Keratinocyte (primary cell): ENCODE results near the gene EMP2. TPM values are rescaled to one million over a fixed set of nuclear protein-coding genes. Genes with fewer than 3 reads are reported as not detected.

Experiments used
- DNase-seq: peaks from one replicate; pipeline ENCODE4 v3.0.0-alpha.2; 2011; ENCODE audit warnings: low read depth, missing footprints, low spot score
- FAIRE-seq: peaks from 2 replicates; lab custom pipeline; 2011; peaks lifted over from hg19 to GRCh38; lab: Jason Lieb, UNC
- H2AFZ ChIP-seq: 2 replicates; pipeline ENCODE4 v1.6.0; 2012; ENCODE audit warnings: low read length, control low read depth, inconsistent platforms; ENCODE audit not compliant: control insufficient read depth
- H3K27ac ChIP-seq: 2 replicates; pipeline ENCODE4 v1.5.1; 2011; ENCODE audit warnings: low read length; ENCODE audit not compliant: control insufficient read depth, insufficient read depth
- H3K27me3 ChIP-seq: 3 replicates; pipeline ENCODE4 v1.6.0; 2011; ENCODE audit warnings: low read length; ENCODE audit not compliant: control insufficient read depth, insufficient read depth; ENCODE audit errors: extremely low read depth
- H3K36me3 ChIP-seq, 2 experiments: 2 replicates in 1 of 2; 3 replicates in 1 of 2; pipeline ENCODE4 v1.5.1; 2011; ENCODE audit warnings: low read length in 2 of 2, mild to moderate bottlenecking in 1 of 2; ENCODE audit not compliant: control insufficient read depth in 2 of 2, insufficient read depth in 2 of 2; ENCODE audit errors: extremely low read depth in 1 of 2
- H3K4me1 ChIP-seq: 3 replicates; pipeline ENCODE4 v1.5.1; 2011; ENCODE audit warnings: low read length; ENCODE audit not compliant: control insufficient read depth, insufficient read depth; ENCODE audit errors: extremely low read depth
- H3K4me2 ChIP-seq: 3 replicates; pipeline ENCODE4 v1.6.0; 2011; ENCODE audit warnings: low read depth, low read length; ENCODE audit not compliant: control insufficient read depth, insufficient read depth; ENCODE audit errors: extremely low read depth
- H3K4me3 ChIP-seq, 3 experiments: fragments of 200-600 bp in 1 of 3; sonication (generic) in 1 of 3; 2 replicates in 2 of 3; 3 replicates in 1 of 3; pipeline ENCODE4 v1.5.1; 2011 to 2016; ENCODE audit warnings: low read length in 3 of 3, mild to moderate bottlenecking in 3 of 3, control low read depth in 2 of 3, inconsistent platforms in 1 of 3, low read depth in 1 of 3, mixed read lengths in 1 of 3, mixed run types in 1 of 3, moderate library complexity in 1 of 3; ENCODE audit not compliant: control insufficient read depth in 2 of 3, insufficient read depth in 2 of 3; ENCODE audit errors: extremely low read depth in 1 of 3
- H3K79me2 ChIP-seq: 2 replicates; pipeline ENCODE4 v1.6.0; 2012; ENCODE audit warnings: low read length; ENCODE audit not compliant: control insufficient read depth, insufficient read depth
- H3K9ac ChIP-seq: 3 replicates; pipeline ENCODE4 v1.6.0; 2011; ENCODE audit warnings: low read length; ENCODE audit not compliant: control insufficient read depth, insufficient read depth; ENCODE audit errors: extremely low read depth
- H3K9me1 ChIP-seq: 3 replicates; pipeline ENCODE4 v1.6.0; 2011; ENCODE audit warnings: low read length; ENCODE audit not compliant: control insufficient read depth, insufficient read depth; ENCODE audit errors: extremely low read depth
- H3K9me3 ChIP-seq: 2 replicates; pipeline ENCODE4 v1.5.1; 2012; ENCODE audit warnings: low read depth, low read length; ENCODE audit not compliant: control insufficient read depth
- H4K20me1 ChIP-seq: 3 replicates; pipeline ENCODE4 v1.6.0; 2011; ENCODE audit warnings: low read length; ENCODE audit not compliant: control insufficient read depth, insufficient read depth; ENCODE audit errors: extremely low read depth
- EZH2 ChIP-seq: IDR thresholded peaks from one replicate; pipeline ENCODE4 v1.6.1; 2012; ENCODE audit warnings: inconsistent platforms, mild to moderate bottlenecking, low read length, moderate library complexity
- dilution Hi-C: fragments of 300-500 bp; cut with MboI; formaldehyde crosslinking; loops from one replicate; pipeline ENCODE4 v1.7.0; 2020; ENCODE audit warnings: low sequenced_read_pairs; ENCODE audit not compliant: extremely low pct_ligation_motif_present
- polyA plus RNA-seq, 5 experiments: library from polyadenylated mRNA; depleted of rRNA in 3 of 5; stranded (reverse) in 3 of 5; stranded (forward) in 1 of 5; unstranded in 1 of 5; fragments of >200 nt; gene quantifications; 1 replicate in 1 of 5; 2 replicates in 3 of 5; 3 replicates in 1 of 5; pipeline versions ENCODE4 v1.2.1 to v1.2.3, GENCODE V29; 2011 to 2012; ENCODE audit warnings: missing spikeins in 2 of 5, low read depth in 1 of 5, low replicate concordance in 1 of 5
- TF ChIP-seq, protein P1 (sequence below), 3 experiments: IDR thresholded peaks in 1 of 3; conservative IDR thresholded peaks in 1 of 3; optimal IDR thresholded peaks in 1 of 3; 2 replicates in 2 of 3; 3 replicates in 1 of 3; pipeline versions ENCODE3 to v1.5.1; 2011; ENCODE audit warnings: low read length in 3 of 3, mild to moderate bottlenecking in 3 of 3, moderate library complexity in 2 of 3, control low read depth in 1 of 3, inconsistent platforms in 1 of 3; ENCODE audit not compliant: insufficient read depth in 2 of 3; ENCODE audit errors: extremely low read depth in 1 of 3

EMP2 gene
- polyA plus RNA-seq, 1 donor (not counting 4 experiments of a cell fraction or from before 2014, with no cell fraction given) = 19.1 TPM

DNA sequence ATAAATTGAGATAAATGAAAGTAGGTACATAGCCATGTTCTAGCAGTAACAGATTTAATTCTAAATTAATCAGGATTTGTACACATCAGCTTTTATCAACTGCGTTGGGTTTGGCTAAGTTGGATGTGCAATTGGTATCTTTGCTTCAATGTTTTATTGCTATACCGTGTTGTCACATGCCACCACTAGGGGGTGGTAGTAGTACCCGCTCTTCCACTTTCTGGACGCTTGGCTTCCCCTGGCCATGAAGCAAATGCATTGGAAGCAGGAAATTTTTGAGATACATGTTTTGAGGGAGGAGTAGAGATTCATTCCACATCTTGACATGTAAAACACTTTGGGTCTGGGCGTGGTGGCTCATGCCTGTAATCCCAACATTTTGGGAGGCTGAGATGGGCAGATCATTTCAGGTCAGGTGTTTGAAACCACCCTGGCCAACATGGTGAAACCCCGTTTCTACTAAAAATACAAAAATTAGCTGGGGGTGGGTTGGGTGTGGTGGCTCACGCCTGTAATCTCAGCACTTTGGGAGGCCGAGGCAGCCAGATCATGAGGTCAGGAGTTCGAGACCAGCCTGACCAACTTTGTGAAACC is 58.6 kb downstream of the EMP2 start:
- Histone ChIP-seq H3K27me3 (no peaks in the 10 kb centered on the region), H3K79me2 (no peaks in the 10 kb centered on the region), H3K9me1 (no peaks in the 10 kb centered on the region), H3K36me3 (no peaks in the 10 kb centered on the region), H3K4me3 (no peak overlapping the region), H3K4me1 (no peaks in the 10 kb centered on the region), H3K9ac (no peak overlapping the region), H3K9me3 (no peaks in the 10 kb centered on the region), H4K20me1 (no peaks in the 10 kb centered on the region), H3K27ac (no peak overlapping the region), H3K4me2 (no peak overlapping the region), H2AFZ (no peak overlapping the region)
- peak; percentile 62 for FAIRE-seq
- dilution Hi-C loops = no loop called here
- TF ChIP-seq, protein P1, sequence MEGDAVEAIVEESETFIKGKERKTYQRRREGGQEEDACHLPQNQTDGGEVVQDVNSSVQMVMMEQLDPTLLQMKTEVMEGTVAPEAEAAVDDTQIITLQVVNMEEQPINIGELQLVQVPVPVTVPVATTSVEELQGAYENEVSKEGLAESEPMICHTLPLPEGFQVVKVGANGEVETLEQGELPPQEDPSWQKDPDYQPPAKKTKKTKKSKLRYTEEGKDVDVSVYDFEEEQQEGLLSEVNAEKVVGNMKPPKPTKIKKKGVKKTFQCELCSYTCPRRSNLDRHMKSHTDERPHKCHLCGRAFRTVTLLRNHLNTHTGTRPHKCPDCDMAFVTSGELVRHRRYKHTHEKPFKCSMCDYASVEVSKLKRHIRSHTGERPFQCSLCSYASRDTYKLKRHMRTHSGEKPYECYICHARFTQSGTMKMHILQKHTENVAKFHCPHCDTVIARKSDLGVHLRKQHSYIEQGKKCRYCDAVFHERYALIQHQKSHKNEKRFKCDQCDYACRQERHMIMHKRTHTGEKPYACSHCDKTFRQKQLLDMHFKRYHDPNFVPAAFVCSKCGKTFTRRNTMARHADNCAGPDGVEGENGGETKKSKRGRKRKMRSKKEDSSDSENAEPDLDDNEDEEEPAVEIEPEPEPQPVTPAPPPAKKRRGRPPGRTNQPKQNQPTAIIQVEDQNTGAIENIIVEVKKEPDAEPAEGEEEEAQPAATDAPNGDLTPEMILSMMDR (optimal IDR thresholded peaks at IDR 0.05 in 1 of 3, IDR thresholded peaks at IDR 0.05 in 1 of 3, conservative IDR thresholded peaks at IDR 0.05 in 1 of 3; ENCODE audit: extremely low read depth in 1 of 3, insufficient read depth in 2 of 3, low read length in 3 of 3) = peak; percentile 83 to 86 (median 84)
- no peak for TF ChIP-seq EZH2
- DNase-seq = no peak

DNA sequence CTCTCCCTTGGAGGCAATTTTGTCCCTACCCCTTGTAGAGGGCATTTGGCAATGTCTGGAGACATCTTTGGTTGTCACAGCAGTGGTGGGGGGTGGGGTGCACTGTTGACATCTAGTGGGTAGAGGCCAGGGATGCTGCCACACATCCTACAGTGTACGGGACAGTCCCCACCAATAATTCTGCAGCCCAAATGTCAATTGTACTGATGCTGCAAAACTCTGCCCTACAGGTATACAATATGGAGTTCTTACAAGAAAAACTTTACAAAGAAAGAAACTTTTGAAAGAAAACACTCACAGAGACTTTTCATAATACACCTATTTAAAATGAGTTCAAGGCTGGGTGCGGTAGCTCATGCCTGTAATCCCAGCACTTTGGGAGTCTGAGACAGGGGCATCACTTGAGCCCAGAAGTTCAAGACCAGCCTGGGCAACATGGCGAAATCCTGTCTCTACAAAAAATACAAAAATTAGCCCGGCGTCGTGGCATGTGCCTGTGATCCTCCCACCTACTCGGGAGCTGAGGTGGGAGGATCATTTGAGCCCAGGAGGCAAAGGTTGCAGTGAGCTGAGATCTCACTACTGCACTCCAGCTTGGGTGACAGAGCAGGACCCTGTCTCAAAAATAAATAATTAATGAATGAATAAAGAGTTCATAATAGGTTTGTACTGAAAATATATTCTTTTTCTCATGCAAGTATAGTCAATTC is 59.4 kb downstream of the EMP2 start:
- no peaks in the 10 kb centered on the region for H3K9me3 ChIP-seq
- no peak overlapping the region for H3K27ac ChIP-seq
- no peak overlapping the region for H3K9ac ChIP-seq
- no peaks in the 10 kb centered on the region for H4K20me1 ChIP-seq
- H3K9me1 ChIP-seq = no peaks in the 10 kb centered on the region
- H3K4me3 ChIP-seq = no peak overlapping the region
- DNase-seq = no peak
- H3K36me3 ChIP-seq = no peaks in the 10 kb centered on the region
- H3K79me2 ChIP-seq = no peaks in the 10 kb centered on the region
- no peak overlapping the region for H3K4me2 ChIP-seq
- TF ChIP-seq EZH2 = no peak
- TF ChIP-seq, protein P1 (optimal IDR thresholded peaks at IDR 0.05 in 1 of 3, IDR thresholded peaks at IDR 0.05 in 1 of 3, conservative IDR thresholded peaks at IDR 0.05 in 1 of 3; ENCODE audit: extremely low read depth in 1 of 3, insufficient read depth in 2 of 3, low read length in 3 of 3) = no peak
- no peaks in the 10 kb centered on the region for H3K27me3 ChIP-seq
- dilution Hi-C loops = no loop called here
- H3K4me1 ChIP-seq = no peaks in the 10 kb centered on the region
- no peak overlapping the region for H2AFZ ChIP-seq
- FAIRE-seq = no peak
